GM20000 (cell line): Measurements from ENCODE around the gene FLT3.
"Not testable (repeated sequence)": the region's sequence is repeated elsewhere in the genome, so short reads cannot be mapped to it uniquely, and the experiment has no call there.

Experiments
- DNase-seq: peaks from one replicate; pipeline ENCODE4 v3.0.0; 2012; ENCODE audit warnings: low spot score
- TF ChIP-seq, protein P1 (sequence below): IDR thresholded peaks from 2 replicates; pipeline ENCODE4 v1.5.1; 2012; ENCODE audit warnings: mild to moderate bottlenecking, control low read depth; ENCODE audit errors: extremely low read depth, missing control alignments

FLT3 gene

DNA sequence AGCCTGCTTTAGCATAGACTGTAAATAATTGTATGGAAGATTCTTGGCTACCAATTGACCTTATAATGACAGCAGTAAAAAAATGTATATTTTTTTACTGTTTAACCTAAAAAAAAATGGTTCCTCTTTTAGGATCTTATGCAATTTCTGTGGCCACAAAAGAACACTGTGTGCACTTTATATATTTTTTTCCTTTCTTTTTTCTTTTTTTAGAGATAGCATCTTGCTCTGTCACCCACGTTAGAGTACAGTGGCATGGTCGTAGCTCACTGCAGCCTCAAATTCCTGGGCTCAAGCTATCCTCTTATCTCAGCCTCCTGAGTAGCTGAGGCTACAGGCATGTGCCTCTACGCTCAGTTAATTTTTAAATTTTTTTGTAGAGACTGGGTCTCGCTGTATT lies 6.1 kb downstream of the FLT3 start:
- TF ChIP-seq, protein P1, sequence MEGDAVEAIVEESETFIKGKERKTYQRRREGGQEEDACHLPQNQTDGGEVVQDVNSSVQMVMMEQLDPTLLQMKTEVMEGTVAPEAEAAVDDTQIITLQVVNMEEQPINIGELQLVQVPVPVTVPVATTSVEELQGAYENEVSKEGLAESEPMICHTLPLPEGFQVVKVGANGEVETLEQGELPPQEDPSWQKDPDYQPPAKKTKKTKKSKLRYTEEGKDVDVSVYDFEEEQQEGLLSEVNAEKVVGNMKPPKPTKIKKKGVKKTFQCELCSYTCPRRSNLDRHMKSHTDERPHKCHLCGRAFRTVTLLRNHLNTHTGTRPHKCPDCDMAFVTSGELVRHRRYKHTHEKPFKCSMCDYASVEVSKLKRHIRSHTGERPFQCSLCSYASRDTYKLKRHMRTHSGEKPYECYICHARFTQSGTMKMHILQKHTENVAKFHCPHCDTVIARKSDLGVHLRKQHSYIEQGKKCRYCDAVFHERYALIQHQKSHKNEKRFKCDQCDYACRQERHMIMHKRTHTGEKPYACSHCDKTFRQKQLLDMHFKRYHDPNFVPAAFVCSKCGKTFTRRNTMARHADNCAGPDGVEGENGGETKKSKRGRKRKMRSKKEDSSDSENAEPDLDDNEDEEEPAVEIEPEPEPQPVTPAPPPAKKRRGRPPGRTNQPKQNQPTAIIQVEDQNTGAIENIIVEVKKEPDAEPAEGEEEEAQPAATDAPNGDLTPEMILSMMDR: no peak

DNA sequence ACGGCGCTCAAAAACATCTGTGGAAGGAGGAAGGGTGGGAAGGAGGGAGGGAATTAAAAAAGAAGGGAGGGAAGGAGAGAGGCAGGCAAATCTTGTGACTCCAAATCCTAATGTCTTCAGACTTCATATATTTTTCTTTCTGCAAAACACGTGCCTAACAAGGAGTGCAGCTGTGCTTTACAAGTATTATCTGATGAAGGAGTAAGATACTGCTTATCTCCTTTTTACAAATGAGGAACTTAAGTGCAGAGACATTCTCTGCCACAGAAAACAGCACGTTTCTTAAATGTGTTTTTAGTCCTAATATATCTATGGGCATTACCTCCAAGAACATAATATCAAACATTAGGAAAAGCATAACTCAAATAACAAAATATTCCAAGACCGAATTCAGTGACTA lies 6.5 kb downstream of the FLT3 start:
- TF ChIP-seq, protein P1: no peak
- DNase-seq: no peak

More for the DNA sequence above, 6.1 kb downstream of the FLT3 start:
- no peak for DNase-seq

DNA sequence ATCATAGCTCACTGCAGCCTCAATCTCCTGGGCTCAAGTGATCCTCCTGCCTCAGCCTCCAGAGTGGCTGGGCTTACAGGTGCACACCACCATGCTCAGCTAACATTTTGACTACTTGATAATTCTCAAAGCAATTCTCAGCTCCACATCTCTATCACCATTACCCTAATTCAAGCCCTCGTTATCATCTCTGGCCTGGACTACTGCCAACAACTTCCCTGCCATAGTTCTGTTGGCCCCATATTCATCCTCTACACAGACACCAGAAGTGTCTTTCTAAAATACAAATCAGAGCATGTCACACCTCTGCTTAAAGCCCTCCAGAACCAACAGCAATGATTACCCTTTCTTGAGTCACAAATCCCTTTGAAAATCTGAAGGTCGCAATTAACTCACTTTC lies 7.9 kb downstream of the FLT3 start:
- TF ChIP-seq, protein P1: no peak
- no peak for DNase-seq

DNA sequence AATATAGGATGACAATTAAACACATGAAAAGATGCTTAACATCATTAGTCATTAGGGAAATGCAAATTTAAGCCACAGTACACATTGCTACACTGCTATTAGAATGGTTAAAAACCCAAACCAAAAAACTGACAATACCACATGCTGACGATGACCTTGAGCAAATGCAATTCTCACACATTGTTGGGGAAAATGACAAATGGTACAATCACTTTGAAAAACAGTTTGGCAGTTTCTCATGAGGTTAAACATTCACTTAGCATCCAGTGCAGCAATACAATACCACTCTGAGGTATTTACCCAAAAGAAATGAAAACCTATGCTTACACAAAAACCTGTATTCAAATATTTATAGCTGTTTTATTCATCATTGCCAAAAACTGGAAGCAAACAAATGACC lies 11.3 kb downstream of the FLT3 start:
- DNase-seq: no peak
- TF ChIP-seq, protein P1: no peak

DNA sequence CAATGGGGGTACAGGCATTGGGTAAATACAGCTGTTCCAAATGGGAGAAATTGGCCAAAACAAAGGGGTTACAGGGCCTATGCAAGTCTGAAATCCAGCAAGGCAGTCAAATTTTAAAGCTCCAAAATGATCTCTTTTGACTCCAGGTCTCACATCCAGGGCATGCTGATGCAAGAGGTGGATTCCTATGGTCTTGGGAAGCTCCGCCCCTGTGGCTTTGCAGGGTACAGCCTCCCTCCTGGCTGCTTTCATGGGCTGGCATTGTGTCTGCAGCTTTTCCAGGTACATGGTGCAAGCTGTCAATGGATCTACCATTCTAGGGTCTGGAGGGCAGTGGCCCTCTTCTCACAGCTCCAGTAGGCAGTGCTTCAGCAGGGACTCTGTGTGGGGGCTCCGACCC lies 22.6 kb downstream of the FLT3 start:
- DNase-seq: not testable (repeated sequence)

DNA sequence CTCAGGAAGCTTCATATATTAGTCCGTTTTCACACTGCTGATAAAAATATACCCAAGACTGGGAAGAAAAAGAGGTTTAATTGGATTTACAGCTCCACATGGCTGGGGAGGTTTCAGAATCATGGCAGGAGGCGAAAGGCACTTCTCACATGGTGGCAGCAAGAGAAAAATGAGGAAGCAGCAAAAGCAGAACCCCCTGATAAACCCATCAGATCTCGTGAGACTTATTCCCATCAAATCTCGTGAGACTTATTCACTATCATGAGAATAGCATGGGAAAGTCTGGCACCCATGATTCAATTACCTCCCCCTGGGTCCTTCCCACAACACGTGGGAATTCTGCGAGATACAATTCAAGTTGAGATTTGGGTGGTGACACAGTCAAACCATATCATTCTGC lies 23.1 kb downstream of the FLT3 start:
- no peak for DNase-seq
- TF ChIP-seq, protein P1: no peak

DNA sequence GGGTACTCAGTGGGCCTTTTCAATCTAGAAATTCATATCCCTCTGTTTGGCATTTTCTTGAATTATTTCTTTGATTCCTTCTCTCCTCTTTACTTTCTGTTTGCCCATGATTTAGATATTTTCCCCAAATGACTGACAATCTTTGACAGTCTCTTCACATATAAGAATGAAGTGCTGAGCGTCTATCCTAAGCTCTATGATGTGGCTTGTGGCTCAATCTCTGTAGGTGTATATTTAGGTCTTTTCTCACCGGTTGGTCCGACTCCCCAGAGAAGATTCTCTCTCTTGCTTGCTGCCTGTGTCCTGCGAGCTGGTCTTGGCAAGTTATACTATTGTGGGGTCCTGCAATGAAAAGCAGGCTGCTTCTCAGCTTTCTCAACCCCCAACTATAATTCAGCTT lies 29.0 kb downstream of the FLT3 start:
- TF ChIP-seq, protein P1: no peak
- no peak for DNase-seq

DNA sequence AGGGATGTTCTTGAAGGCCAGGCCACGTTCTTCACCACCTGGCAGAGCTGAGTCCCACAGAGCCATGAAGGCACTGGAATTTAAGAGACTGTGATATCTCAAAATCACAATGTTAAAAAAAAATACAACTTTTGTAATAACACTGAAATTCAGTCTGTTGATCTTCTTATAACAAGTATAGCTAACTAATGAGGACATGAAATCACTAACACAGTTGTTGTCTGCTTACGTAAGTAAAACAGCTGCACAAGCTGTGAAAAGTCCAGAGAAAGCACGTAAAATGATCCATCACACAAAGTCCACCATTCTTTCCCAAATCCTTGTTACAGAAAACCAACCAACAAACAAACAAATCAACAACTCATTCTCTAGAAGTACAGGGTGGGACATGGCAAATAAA lies 32.9 kb downstream of the FLT3 start:
- TF ChIP-seq, protein P1: no peak
- DNase-seq: no peak
